ELR (cell line): Measurements from ENCODE around the gene KLK5.
A peak's percentile ranks its signal among the peaks of the same experiment; 100 is the strongest.
"Not testable (repeated sequence)": the region's sequence is repeated elsewhere in the genome, so short reads cannot be mapped to it uniquely, and the experiment has no call there.

ENCODE experiments used
- DNase-seq: peaks from one replicate; pipeline ENCODE4 v3.0.0-alpha.2; 2015; ENCODE audit warnings: low read depth

The KLK5 gene

GRCh38 chr19:50921426-50922316 lies 31.2 kb downstream of the KLK5 start:
- DNase-seq, result peak; percentile 17

- no peak for DNase-seq
These were observed 36.8 kb downstream of the KLK5 start for GRCh38 chr19:50916069-50916468.

- DNase-seq, result no peak
These were observed 39.8 kb downstream of the KLK5 start for GRCh38 chr19:50912727-50913716.

- no peak for DNase-seq
These were observed 40.7 kb downstream of the KLK5 start for GRCh38 chr19:50912102-50912599.

- DNase-seq, result no peak
These were observed 41.4 kb downstream of the KLK5 start, which contains the start of gene KLK4 for GRCh38 chr19:50911206-50912101. KLK4 (minus strand) TSS chr19:50911395; CDS start chr19:50910738, 657 bp downstream.

GRCh38 chr19:50910722-50911121 lies 42.1 kb downstream of the KLK5 start:
- DNase-seq, result no peak

- DNase-seq, result peak; percentile 47
These were observed 43.4 kb downstream of the KLK5 start for GRCh38 chr19:50909240-50910070.

GRCh38 chr19:50908336-50908735 lies 44.5 kb downstream of the KLK5 start:
- no peak for DNase-seq

GRCh38 chr19:50906217-50906616 lies 46.6 kb downstream of the KLK5 start:
- DNase-seq, result peak; percentile 26

- no peak for DNase-seq
These were observed 50.2 kb downstream of the KLK5 start for GRCh38 chr19:50902640-50903039.

GRCh38 chr19:50899569-50899968 lies 53.3 kb downstream of the KLK5 start:
- DNase-seq, result no peak

GRCh38 chr19:50898018-50898417 lies 54.8 kb downstream of the KLK5 start:
- no peak for DNase-seq

GRCh38 chr19:50897612-50898011 lies 55.2 kb downstream of the KLK5 start:
- no peak for DNase-seq

- no peak for DNase-seq
These were observed 55.6 kb downstream of the KLK5 start for GRCh38 chr19:50897191-50897607.

GRCh38 chr19:50896591-50897190 lies 56.1 kb downstream of the KLK5 start:
- peak; percentile 57 for DNase-seq

- DNase-seq, result not testable (repeated sequence)
These were observed 56.7 kb downstream of the KLK5 start for GRCh38 chr19:50896089-50896590.

- no peak for DNase-seq
These were observed 58.1 kb downstream of the KLK5 start for GRCh38 chr19:50894478-50895356.
